Measurements from ENCODE around the gene RNF11.
"Not testable (repeated sequence)": the region's sequence is repeated elsewhere in the genome, so short reads cannot be mapped to it uniquely, and the experiment has no call there.

Gene RNF11

GRCh38 chr1:51235673-51236530 lies at the start of gene RNF11:
Gene RNF11, plus strand, starts transcription at chr1:51236273. Its CDS starts 484 bp downstream, at chr1:51236757.
- DNase-seq (ENCODE audit: low spot score) = peak; percentile 93

GRCh38 chr1:51188230-51188629 lies 47.8 kb upstream of the RNF11 start:
- no peak for DNase-seq (ENCODE audit: low spot score)

DNA sequence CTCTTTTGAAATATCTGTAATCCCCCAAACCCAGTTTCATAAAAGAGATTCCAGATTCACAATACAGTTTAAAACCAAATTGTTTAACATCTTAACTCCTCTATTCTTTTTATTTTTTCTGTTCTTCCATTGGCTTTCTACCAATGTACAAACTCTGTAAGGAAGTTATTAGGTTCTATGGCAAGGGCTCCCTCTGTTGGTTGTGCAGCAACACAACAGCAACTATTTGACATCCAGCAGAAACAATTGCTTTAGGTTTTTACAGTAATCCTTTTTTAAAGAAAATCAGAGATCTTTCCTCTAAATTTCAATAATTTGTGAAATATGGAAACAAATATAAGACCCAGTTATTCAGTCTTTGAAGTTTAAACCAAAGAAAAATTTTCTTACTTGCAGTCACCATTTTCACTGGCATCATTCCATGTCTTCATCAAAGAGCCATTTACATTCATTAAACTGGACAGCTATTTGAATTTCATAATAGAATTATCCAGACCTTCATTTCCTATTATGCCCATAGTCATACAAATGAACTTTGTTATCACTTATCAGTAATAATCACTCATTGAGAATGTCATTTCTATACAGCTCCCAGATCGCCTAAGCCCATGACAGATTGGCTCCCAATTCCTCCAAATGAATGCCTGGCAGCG lies 46.5 kb upstream of the RNF11 start:
- DNase-seq (ENCODE audit: low spot score) = no peak

GRCh38 chr1:51190961-51191360 lies 45.1 kb upstream of the RNF11 start:
- DNase-seq (ENCODE audit: low spot score) = no peak

GRCh38 chr1:51192213-51192843 lies 43.7 kb upstream of the RNF11 start:
- peak; percentile 65 for DNase-seq (ENCODE audit: low spot score)

GRCh38 chr1:51193564-51193963 lies 42.5 kb upstream of the RNF11 start:
- no peak for DNase-seq (ENCODE audit: low spot score)

GRCh38 chr1:51203121-51203873 lies 32.8 kb upstream of the RNF11 start:
- DNase-seq (ENCODE audit: low spot score) = no peak

DNA sequence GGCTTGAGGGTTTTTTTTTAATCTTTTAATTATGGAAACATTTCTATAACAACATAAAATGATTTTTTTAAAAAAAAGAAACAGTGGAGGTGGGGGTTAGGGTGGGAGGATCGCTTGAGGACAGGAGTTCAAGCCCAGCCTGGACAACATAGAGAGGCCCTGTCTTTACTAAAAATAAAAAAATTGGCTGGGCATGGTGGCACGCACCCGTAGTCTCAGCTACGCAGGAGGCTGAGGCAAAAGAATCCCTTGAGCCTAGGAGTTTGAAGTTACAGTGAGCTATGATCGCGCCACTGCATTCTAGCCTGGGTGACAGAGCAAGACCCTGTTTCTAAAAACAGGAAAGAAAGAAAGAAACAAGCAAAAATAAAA lies 32.2 kb upstream of the RNF11 start:
- no peak for DNase-seq (ENCODE audit: low spot score)

DNA sequence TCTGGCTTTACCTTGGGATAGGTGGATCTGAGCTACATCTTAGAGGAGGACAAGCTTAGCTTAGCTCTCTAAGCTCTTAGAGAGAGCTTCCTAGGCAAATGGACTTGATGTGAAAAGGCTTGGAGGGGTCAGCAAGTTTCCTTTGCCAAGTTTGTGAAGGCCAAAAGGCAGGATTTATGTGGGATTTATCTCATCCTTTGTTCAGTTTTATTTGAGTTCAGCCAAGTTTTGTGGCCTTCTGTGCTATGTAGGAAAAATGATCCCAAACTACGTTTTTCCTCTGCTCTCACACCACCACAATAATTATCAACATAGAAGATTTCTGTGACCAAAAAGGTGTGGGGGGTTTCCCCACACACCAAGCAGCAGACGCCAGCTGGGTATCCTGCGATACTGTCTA lies 26.0 kb upstream of the RNF11 start:
- DNase-seq (ENCODE audit: low spot score) = no peak

GRCh38 chr1:51210676-51211075 lies 25.4 kb upstream of the RNF11 start:
- no peak for DNase-seq (ENCODE audit: low spot score)

DNA sequence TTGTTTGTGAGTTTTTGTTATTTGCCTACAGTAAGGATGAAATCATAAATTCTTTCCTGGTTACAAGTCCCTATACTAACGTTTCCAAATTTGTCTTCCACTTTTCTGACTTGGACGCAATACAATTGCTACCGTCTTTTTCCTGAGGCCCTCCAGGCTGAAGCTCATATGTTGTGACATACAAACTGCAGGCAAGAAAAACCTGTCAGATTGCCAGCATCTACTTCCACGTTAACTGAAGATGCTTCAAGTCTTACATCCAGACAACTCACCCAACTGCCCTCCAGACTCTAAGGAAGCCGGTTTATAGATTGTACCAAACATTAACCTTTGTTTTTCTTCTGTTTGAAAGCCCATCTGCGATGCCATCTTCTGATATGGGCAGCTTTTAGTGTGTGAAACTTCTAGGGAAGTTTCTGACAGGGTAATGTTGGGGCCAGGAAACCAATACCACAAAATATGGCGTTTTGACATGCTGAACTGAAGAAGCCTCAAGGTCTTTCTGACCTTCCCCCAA lies 21.4 kb upstream of the RNF11 start:
- no peak for DNase-seq (ENCODE audit: low spot score)

DNA sequence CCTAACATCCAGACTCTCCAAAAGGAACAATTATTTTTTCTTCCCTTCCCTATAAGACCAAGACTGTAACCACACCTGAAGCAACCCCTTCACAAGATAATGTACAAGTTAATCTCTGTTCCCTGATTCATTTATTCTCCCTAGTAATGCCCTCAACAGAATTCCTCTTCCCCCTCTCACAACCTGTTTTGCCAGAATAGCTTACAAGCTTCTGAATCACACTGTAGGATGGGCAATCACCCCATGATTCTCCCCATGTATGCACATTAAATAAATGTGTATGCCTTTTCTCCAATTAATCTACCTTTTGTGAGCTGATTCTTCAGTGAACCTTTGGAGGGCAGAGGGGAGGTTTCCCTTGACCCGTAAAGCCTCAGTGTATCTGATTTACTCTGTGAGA lies 20.9 kb upstream of the RNF11 start:
- no peak for DNase-seq (ENCODE audit: low spot score)

- DNase-seq (ENCODE audit: low spot score) = no peak
Observed at GRCh38 chr1:51216631-51217030, 19.4 kb upstream of the RNF11 start.

DNA sequence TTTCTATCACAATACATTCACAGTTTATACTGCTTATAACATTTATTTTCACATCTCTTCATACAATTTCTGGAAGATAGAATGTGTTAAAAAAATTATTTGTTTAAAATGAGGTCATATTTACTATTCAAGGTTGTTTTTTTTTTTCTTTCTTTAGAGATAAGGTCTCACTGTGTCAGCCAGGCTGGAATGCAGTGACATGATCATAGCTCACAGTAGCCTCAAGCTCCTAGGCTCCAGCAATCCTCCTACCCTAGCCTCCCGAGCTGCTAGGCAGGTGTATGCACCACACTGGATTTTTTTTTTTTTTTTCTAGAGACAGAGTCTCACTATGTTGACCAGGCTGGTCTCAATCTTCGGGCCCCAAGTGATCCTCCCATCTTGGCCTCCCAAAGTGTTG lies 19.0 kb upstream of the RNF11 start:
- DNase-seq (ENCODE audit: low spot score) = no peak

DNA sequence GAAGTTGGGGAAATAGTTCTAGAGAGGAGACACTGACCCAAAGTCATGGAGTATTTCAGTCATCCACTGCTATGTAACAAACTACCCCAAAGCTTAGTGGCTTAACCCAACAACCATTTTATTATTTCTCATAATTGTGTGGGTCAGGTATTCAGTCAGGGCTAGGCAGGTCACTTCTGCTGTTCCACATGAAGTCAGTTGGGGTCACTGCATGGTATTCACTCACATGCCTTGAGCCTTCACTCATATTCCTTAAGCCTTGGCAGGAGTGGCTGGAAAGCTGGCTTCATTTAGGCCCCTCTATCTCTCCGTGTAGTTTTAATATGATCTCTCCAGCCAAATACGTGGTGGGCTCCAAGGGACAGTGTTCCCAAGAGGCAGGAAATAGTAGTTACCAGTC lies 17.5 kb upstream of the RNF11 start:
- no peak for DNase-seq (ENCODE audit: low spot score)

DNA sequence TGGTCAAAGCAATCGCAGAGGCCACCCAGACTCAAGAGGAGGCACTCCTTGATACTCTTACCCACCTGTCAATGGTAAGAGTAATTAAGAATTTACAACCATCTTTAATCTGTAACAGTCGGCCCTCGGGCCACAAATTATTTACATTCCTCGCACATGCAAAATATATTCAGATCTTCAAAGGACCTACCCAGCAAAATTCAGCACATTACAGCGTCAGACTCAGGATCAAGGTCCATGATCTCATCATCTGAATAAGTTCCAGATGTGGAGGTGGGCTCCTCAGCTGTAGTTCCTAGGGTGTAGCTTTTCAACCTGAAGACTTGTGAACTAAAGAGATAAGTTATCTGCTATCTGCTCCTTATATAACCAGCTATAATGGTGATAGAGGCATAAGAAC lies 17.1 kb upstream of the RNF11 start:
- DNase-seq (ENCODE audit: low spot score) = no peak

- not testable (repeated sequence) for DNase-seq (ENCODE audit: low spot score)
Observed at GRCh38 chr1:51221529-51221928, 14.5 kb upstream of the RNF11 start.

DNA sequence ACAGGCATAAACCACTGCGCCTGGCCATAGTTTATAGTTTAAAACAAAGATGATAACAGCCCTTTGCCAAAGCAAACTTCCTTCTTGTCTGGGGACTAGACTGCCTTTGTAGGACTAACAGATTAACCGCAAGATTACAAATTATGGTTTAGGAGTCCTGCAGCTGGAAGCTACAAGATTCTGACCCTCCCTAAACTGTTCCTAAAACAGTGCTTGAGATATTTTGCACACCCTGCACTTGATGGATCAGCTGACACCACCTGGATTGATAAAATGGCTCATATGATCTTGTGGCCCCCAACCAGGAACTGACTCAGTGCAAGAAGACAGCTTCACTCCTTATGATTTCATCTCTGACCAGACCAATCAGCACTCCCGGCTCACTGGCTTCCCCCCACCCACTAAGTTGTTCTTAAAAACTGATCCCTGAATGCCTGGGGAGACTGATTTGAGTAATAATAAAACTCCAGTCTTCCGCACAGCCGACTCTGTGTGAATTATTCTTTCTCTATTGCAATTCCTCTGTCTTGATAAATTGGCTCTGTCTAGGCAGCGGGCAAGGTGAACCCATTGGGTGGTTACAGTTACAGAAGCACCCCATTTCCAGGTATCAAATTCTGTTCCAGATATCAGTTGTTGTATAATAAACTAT lies 13.8 kb upstream of the RNF11 start:
- no peak for DNase-seq (ENCODE audit: low spot score)

GRCh38 chr1:51222809-51223208 lies 13.3 kb upstream of the RNF11 start:
- DNase-seq (ENCODE audit: low spot score) = no peak

- no peak for DNase-seq (ENCODE audit: low spot score)
Observed at GRCh38 chr1:51224255-51224654, 11.8 kb upstream of the RNF11 start.

- DNase-seq (ENCODE audit: low spot score) = not testable (repeated sequence)
Observed at GRCh38 chr1:51227231-51227960, 8.7 kb upstream of the RNF11 start.
